ENCODE measurements around the gene WDR37.
"Not testable (repeated sequence)": the region's sequence is repeated elsewhere in the genome, so short reads cannot be mapped to it uniquely, and the experiment has no call there.

WDR37 gene

DNA sequence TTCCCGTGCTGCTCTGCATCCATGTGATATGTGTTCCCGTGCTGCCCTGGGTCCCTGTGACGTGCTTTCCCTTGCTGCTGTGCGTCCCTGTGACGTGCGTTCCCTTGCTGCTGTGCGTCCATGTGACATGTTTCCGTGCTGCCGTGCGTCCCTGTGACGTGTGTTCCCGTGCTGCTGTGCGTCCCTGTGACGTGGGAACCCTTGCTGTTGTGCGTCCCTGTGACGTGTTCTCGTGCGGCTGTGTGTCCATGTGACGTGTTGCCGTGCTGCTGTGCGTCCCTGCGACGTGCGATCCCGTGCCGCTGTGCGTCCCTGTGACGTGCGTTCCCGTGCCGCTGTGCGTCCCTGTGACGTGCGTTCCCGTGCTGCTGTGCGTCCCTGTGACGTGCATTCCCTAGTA is 45.8 kb downstream of the WDR37 start:
- in situ Hi-C loops (cut with HindIII; ENCODE audit: low sequenced_read_pairs): no loop called here

- in situ Hi-C loops (cut with HindIII; ENCODE audit: low sequenced_read_pairs): no loop called here
Observed at GRCh38 chr10:1102416-1102815, 46.2 kb downstream of the WDR37 start.

DNA sequence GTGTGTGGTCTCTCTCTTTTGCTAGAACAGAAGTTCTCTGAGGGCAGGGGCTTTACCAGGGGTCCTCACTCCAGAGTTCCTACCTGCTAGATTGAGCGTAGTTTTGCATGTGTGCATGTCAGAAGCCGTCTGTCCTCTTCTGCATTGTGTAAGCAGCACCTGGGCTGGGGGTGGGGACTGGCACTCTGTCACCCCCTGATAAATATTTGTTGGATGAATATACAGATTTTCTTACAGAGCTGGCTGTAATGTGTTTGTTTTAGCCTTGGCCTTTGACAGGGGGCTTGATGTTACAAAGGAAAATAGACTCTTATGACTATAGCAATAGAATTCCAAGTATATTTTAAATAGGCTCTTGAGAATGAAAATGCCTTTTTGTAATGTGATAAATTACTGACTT is 46.6 kb downstream of the WDR37 start:
- in situ Hi-C loops (cut with HindIII; ENCODE audit: low sequenced_read_pairs): no loop called here

DNA sequence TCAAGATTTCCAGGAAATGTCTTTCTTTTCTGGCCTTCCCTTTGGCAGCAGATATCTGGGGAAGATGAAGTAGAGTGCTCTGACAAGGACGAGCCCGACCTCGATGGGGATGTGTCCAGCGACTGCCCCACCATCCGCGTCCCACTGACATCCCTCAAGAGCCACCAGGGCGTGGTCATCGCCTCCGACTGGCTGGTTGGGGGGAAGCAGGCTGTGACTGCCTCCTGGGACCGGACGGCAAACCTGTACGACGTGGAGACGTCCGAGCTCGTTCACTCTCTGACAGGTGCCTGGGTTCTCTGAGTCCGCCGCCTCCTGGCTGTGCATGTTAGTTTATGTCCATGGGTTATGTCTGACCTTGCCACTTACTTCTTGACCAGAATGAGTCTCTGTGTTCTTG is 47.4 kb downstream of the WDR37 start:
- in situ Hi-C loops (cut with HindIII; ENCODE audit: low sequenced_read_pairs): no loop called here

- in situ Hi-C loops (cut with HindIII; ENCODE audit: low sequenced_read_pairs): no loop called here
Observed at GRCh38 chr10:1104971-1105370, 48.8 kb downstream of the WDR37 start.

GRCh38 chr10:1107004-1107403 is 50.8 kb downstream of the WDR37 start:
- in situ Hi-C loops (cut with HindIII; ENCODE audit: low sequenced_read_pairs): no loop called here

- in situ Hi-C loops (cut with HindIII; ENCODE audit: low sequenced_read_pairs): no loop called here
Observed at GRCh38 chr10:1107679-1108078, 51.5 kb downstream of the WDR37 start.

DNA sequence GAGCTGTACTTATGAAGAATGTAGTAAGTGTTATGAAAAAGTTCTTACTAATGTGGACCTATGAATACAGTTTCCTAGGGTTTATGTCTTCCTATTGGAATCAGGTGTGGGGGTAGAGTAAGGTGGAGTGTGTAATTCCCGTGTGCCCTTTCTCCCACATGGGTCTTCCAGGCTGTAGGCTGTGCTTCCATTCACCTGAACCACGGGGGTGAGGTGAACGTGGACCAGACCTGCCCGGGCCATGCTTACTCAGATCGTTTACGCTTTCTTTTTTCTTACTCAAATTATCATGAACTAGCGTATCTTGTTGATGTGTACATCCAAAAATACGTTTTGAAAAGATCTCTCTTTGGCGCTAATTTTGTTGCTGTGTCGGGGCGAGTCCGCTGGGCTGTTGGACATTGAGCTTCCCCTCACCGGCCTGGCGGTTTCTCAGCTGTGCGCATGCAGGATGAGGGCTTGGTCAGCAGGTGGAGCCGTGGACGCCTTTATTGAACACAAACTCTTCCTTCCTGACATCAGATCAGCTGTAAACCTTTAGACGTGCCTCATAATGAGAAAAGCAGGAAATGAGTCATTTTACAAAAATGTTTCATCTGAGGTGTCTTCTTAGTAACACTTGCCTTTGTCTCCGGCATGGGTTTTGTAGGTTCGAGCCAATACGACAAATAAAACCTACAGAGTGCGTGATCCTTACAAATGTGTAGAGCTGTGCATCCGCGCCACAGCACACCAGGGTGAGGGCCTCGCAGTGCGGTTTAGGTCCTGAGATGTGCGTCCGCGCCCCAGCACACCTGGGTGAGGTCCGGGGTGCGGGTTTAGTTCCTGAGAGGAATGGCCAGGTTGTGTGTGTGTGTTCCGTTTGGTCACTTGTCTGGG is 53.8 kb downstream of the WDR37 start:
- in situ Hi-C loops (cut with HindIII; ENCODE audit: low sequenced_read_pairs): no loop called here

GRCh38 chr10:1110674-1111119 is 54.5 kb downstream of the WDR37 start:
- in situ Hi-C loops (cut with HindIII; ENCODE audit: low sequenced_read_pairs): no loop called here

GRCh38 chr10:1114315-1114714 is 58.1 kb downstream of the WDR37 start:
- in situ Hi-C loops (cut with HindIII; ENCODE audit: low sequenced_read_pairs): no loop called here

DNA sequence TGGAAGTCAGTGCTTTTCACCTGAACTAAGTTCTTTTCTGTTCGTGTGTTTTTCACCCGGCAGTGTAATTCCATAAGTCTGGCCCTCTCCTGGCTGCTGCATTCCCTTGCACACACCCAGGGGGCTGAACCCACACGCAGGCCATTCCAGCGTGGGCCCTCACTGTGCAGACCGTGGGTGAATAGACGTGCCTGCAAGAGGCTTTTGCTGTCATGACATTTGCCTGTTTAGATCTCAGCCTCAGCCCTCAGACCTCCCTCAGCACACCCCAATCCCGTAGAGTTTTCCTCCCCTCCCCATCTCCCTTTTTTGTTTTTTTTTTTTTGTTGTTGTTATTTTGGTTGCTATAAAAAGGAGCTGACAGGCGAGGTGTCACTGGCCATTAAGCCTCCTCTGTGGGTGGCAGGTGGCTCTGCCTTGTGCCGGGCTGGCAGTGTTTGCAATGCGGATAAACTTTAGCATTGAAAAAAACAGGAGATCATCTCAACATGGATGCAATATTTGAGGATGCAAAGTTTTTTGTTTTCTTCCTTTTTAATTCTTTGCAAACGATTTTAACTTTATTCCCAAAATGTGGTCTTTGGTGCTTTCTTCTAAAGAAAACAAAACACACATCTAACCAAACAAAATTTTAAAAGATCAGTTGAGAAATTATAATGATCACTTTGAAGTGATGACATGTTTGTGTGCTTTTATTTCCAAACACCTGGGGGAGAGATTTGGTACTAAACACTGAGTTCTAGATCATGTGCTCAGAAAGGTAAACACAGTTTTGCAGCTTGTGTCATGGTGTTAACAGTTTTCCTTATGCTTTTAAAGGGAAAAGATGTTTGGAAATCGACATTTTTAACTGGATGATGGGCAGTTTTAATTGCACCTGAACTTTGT is 58.8 kb downstream of the WDR37 start:
- in situ Hi-C loops (cut with HindIII; ENCODE audit: low sequenced_read_pairs): no loop called here

DNA sequence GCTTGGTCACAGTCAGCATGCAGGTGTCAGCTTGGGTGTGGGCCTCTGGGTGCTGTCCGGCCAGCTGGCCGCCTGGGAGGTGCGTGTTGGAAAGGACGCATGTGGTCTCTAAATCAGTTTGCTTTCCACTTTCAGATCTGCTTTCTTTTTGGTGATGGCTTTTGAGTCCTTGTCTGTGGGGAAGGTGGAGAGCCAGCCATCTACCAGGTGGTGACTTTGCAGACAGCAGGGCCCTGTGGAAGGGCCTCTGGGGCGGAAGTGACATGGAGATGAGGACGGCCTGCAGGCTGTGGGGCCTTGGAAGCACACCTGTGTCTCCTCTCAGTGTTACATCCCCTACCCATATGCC is 59.4 kb downstream of the WDR37 start:
- in situ Hi-C loops (cut with HindIII; ENCODE audit: low sequenced_read_pairs): no loop called here

DNA sequence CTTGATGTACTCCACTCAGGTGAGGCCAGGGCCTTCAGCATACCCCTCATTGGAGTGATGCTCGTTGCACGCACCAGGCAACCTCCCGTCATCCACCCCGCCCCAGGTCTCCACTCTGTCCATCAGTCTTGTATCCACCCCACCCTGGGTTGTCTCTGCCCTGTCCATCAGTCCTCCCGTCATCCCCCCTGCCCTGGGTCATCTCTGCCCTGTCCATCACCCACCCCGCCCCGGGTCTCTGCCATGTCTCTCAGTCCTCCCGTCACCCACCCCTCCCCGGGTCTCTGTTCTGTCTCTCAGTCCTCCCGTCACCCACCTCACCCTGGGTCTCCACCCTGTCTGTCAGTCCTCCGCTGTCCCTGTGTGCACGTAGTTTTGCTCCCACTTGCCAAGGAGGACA is 59.9 kb downstream of the WDR37 start:
- in situ Hi-C loops (cut with HindIII; ENCODE audit: low sequenced_read_pairs): no loop called here

DNA sequence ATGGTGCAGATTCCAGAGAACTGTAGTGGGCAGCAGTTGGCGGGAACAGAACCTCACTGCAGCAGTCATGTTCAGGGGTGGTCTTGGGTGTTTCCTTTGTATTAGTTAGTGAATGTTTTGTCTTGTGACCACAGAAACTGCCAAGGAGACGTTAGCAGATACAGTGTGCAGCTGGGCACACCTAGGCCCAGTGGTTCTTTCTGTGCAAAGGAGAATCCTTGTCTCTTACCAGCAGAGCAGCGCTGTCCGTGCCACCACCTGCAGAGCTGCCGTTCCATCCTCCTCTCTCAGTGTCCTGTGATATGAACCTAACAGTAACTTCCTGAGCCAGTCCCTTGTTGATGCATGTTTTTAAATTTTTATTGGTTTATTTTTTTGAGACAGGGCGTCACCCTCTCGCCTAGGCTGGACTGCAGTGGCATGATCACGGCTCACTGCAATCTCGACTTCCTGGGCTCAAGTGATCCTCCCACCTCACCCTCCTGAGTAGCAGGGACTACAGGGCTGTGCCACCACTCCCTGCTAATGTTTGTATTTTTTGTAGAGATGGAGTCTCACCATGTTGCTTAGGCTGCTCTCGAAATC is 60.6 kb downstream of the WDR37 start:
- in situ Hi-C loops (cut with HindIII; ENCODE audit: low sequenced_read_pairs): no loop called here

DNA sequence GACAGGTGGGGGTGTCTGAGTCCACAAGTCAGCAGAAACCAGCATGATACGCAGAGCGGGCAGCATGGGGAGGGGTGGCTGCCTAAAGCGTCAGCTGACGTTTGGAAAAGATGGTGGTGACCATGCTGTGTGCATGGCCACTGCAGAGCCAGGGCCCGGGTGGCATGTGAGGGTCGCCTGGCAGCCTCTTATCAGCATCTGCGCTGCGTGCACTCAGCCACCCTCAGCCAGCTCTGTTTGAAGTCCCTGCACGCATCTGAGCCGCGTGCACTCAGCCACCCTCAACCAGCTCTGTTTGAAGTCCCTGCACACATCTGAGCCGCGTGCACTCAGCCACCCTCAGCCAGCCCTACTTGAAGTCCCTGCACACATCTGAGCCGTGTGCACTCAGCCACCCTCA is 61.5 kb downstream of the WDR37 start:
- in situ Hi-C loops (cut with HindIII; ENCODE audit: low sequenced_read_pairs): no loop called here

DNA sequence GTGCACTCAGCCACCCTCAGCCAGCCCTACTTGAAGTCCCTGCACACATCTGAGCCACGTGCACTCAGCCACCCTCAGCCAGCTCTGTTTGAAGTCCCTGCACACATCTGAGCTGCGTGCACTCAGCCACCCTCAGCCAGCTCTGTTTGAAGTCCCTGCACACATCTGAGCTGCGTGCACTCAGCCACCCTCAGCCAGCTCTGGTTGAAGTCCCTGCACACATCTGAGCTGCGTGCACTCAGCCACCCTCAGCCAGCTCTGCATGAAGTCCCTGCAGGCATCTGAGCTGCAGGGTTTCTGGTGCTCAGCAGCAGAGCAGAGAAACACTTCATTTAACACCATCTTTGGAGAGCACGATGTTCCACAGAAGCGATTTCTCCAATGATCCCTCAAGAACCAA is 62.1 kb downstream of the WDR37 start:
- in situ Hi-C loops (cut with HindIII; ENCODE audit: low sequenced_read_pairs): not testable (repeated sequence)

GRCh38 chr10:1119027-1119426 is 62.8 kb downstream of the WDR37 start:
- in situ Hi-C loops (cut with HindIII; ENCODE audit: low sequenced_read_pairs): no loop called here

- in situ Hi-C loops (cut with HindIII; ENCODE audit: low sequenced_read_pairs): no loop called here
Observed at GRCh38 chr10:1119501-1119900, 63.3 kb downstream of the WDR37 start.

DNA sequence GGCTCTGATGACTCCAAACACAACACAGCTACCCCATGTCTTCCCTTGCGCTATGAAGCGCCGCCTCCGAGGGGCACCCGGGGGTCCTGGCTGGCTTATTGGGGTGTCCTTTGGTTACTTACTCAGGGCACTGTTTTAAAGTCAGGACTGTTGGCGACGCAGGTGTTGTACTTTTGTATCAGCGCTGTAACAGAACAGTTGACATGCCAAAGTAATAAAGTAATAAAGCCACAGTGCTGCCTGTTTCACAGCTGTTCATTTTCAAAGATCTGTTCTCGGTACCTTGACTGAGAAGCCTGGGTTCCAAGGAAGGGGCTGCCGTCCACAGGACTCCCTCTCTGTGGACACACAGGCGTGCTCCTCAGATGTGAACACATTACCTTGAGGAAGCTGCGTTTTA is 64.1 kb downstream of the WDR37 start:
- in situ Hi-C loops (cut with HindIII; ENCODE audit: low sequenced_read_pairs): no loop called here

- in situ Hi-C loops (cut with HindIII; ENCODE audit: low sequenced_read_pairs): no loop called here
Observed at GRCh38 chr10:1120801-1121211, 64.6 kb downstream of the WDR37 start.

GRCh38 chr10:1121271-1121970 is 65.2 kb downstream of the WDR37 start:
- in situ Hi-C loops (cut with HindIII; ENCODE audit: low sequenced_read_pairs): no loop called here
